Sigmoid colon (tissue), 7 donors: ENCODE results near the gene APBB2. TPM values are rescaled to one million over a fixed set of nuclear protein-coding genes. Genes with fewer than 3 reads are reported as not detected.
"Not testable (repeated sequence)": the region's sequence is repeated elsewhere in the genome, so short reads cannot be mapped to it uniquely, and the experiment has no call there.

Source experiments
- DNase-seq: peaks from one replicate; pipeline ENCODE4 v3.0.0-alpha.2; 2019
- H3K27ac ChIP-seq, 4 donors: fragments of 200-600 bp; sonication (generic); one replicate each; pipeline ENCODE4 v1.5.1; 2016 to 2019; ENCODE audit warnings: mild to moderate bottlenecking in 1 of 4
- H3K27me3 ChIP-seq, 3 donors: fragments of 200-600 bp; sonication (generic); one replicate each; pipeline ENCODE4 v1.5.1; 2019; ENCODE audit warnings: mild to moderate bottlenecking in 1 of 3
- H3K36me3 ChIP-seq, 4 donors: fragments of 200-600 bp; sonication (generic); one replicate each; pipeline ENCODE4 v1.5.1; 2016 to 2019
- H3K4me1 ChIP-seq, 4 donors: fragments of 200-600 bp; sonication (generic); one replicate each; pipeline ENCODE4 v1.5.1; 2017 to 2019
- H3K4me3 ChIP-seq, 4 donors: fragments of 200-600 bp; sonication (generic); one replicate each; pipeline ENCODE4 v1.5.1; 2017 to 2019; ENCODE audit warnings: mild to moderate bottlenecking in 2 of 4, moderate library complexity in 1 of 4
- H3K9me3 ChIP-seq, 4 donors: fragments of 200-600 bp in 3 of 4; sonication (generic) in 3 of 4; one replicate each; pipeline versions ENCODE4 v1.5.1 to v1.6.1; 2013 to 2019
- CTCF ChIP-seq, 4 experiments: fragments of 450-650 bp in 3 of 4; fragments of 200-600 bp in 1 of 4; IDR thresholded peaks; one replicate each; pipeline ENCODE4 v1.5.1; 2016 to 2019; ENCODE audit warnings: antibody characterized with exemption in 4 of 4, mild to moderate bottlenecking in 3 of 4, moderate library complexity in 2 of 4
- EP300 ChIP-seq, 4 donors: sonication (generic); formaldehyde crosslinking; IDR thresholded peaks; one replicate each; pipeline ENCODE4 v1.6.1; 2017; ENCODE audit warnings: antibody characterized with exemption in 4 of 4
- POLR2A ChIP-seq, 2 donors: fragments of 450-650 bp; IDR thresholded peaks; one replicate each; pipeline ENCODE4 v1.6.1; 2016; ENCODE audit warnings: antibody characterized with exemption in 2 of 2, mild to moderate bottlenecking in 2 of 2, moderate library complexity in 2 of 2
- POLR2AphosphoS5 ChIP-seq, 4 donors: sonication (generic); formaldehyde crosslinking; IDR thresholded peaks; one replicate each; pipeline ENCODE4 v1.6.1; 2017; ENCODE audit warnings: antibody characterized with exemption in 4 of 4
- WGBS, 2 donors: extraction: QIAGEN DNeasy Blood & Tissue Kit; methylation state at CpG; one replicate each; pipeline ENCODE4 v1.1.7; 2013; 5-methylcytosine and 5-hydroxymethylcytosine counted together
- intact Hi-C: fragments of 100-400 bp; cut with DNase I; formaldehyde crosslinking; loops from one replicate; pipeline ENCODE4 v1.15.1; 2023
- polyA plus RNA-seq, 3 donors: library from polyadenylated mRNA; stranded (reverse); fragments of 200-250 nt; gene quantifications; one replicate each; pipeline ENCODE4 v1.2.3, GENCODE V29; 2013
- total RNA-seq, 4 donors: library from RNA; depleted of rRNA; stranded (reverse); fragments of >200 nt; gene quantifications; one replicate each; pipeline ENCODE4 v1.1.0, GENCODE V29; 2016
- donor health status: healthy with polysubstance abuse.
- donor health status: Bipolar disorder and iron deficiency.
- donor health status: healthy.

Gene APBB2
- total and polyA plus RNA-seq, 7 donors = 7.8 to 108 (median 69.1) TPM

- Histone ChIP-seq H3K36me3 (no peaks in the 10 kb centered on the region), H3K27ac (no peak overlapping the region), H3K27me3 (no peaks in the 10 kb centered on the region), H3K4me3 (no peak overlapping the region), H3K4me1 (peaks cover 0 to 7% (median 6%) of the 10 kb centered on the region in 4 donors), H3K9me3 (no peaks in the 10 kb centered on the region)
- no peak for TF ChIP-seq CTCF (IDR thresholded peaks at IDR 0.05)
- no peak for TF ChIP-seq POLR2AphosphoS5 (IDR thresholded peaks at IDR 0.05)
- no peak for TF ChIP-seq POLR2A (IDR thresholded peaks at IDR 0.05)
- TF ChIP-seq EP300 (IDR thresholded peaks at IDR 0.05) = no peak
- DNase-seq = no peak
- intact Hi-C loops = no loop called here
- WGBS, 2 donors = 90 to 92% methylated on average over 19 of the region's 19 CpGs
Observed at GRCh38 chr4:40923316-40924095, 290.8 kb downstream of the APBB2 start.

GRCh38 chr4:40919976-40920375, 294.4 kb downstream of the APBB2 start:
- DNase-seq = not testable (repeated sequence)
- H3K4me1 ChIP-seq = peaks cover 0 to 13% (median 13%) of the 10 kb centered on the region in 4 donors

GRCh38 chr4:40918330-40918729, 296.0 kb downstream of the APBB2 start:
- 39 to 45% methylated on average over 4 of the region's 4 CpGs for WGBS, 2 donors
- Histone ChIP-seq H3K9me3 (no peaks in the 10 kb centered on the region), H3K36me3 (no peaks in the 10 kb centered on the region), H3K4me3 (no peak overlapping the region), H3K27ac (peak overlapping the region in 1 of 4 donors; percentile 32), H3K27me3 (no peaks in the 10 kb centered on the region), H3K4me1 (peaks cover 0 to 13% (median 13%) of the 10 kb centered on the region in 4 donors)
- TF ChIP-seq CTCF (IDR thresholded peaks at IDR 0.05) (no peak), POLR2AphosphoS5 (IDR thresholded peaks at IDR 0.05) (no peak), POLR2A (IDR thresholded peaks at IDR 0.05) (no peak), EP300 (IDR thresholded peaks at IDR 0.05) (no peak)
- intact Hi-C loops = no loop called here
- peak; percentile 87 for DNase-seq

More at GRCh38 chr4:40919976-40920375, 294.4 kb downstream of the APBB2 start:
- H3K27ac ChIP-seq, H3K36me3 ChIP-seq, H3K27me3 ChIP-seq, H3K9me3 ChIP-seq, H3K4me3 ChIP-seq, intact Hi-C loops: not testable (repeated sequence)
- WGBS, 2 donors = 88 to 91% methylated on average over 6 of the region's 6 CpGs

- no peak for DNase-seq
- Histone ChIP-seq H3K27ac (no peak overlapping the region), H3K9me3 (no peaks in the 10 kb centered on the region), H3K27me3 (no peaks in the 10 kb centered on the region), H3K4me3 (no peak overlapping the region), H3K36me3 (no peaks in the 10 kb centered on the region), H3K4me1 (peaks cover 0 to 27% (median 18%) of the 10 kb centered on the region in 4 donors)
- WGBS, 2 donors = 74 to 80% methylated on average over 5 of the region's 5 CpGs
- intact Hi-C loops = no loop called here
- TF ChIP-seq EP300 (IDR thresholded peaks at IDR 0.05) (no peak), POLR2A (IDR thresholded peaks at IDR 0.05) (no peak), CTCF (IDR thresholded peaks at IDR 0.05) (peak in 1 of 4 experiments; percentile 13), POLR2AphosphoS5 (IDR thresholded peaks at IDR 0.05) (no peak)
Observed at GRCh38 chr4:40916880-40917279, 297.5 kb downstream of the APBB2 start.

GRCh38 chr4:40916218-40916555, 298.2 kb downstream of the APBB2 start:
- TF ChIP-seq EP300 (IDR thresholded peaks at IDR 0.05) (no peak), POLR2AphosphoS5 (IDR thresholded peaks at IDR 0.05) (no peak)
- Histone ChIP-seq H3K4me3 (no peak overlapping the region), H3K27ac (no peak overlapping the region), H3K9me3 (no peaks in the 10 kb centered on the region), H3K27me3 (no peaks in the 10 kb centered on the region), H3K4me1 (peaks cover 0 to 28% (median 18%) of the 10 kb centered on the region in 4 donors), H3K36me3 (no peaks in the 10 kb centered on the region)
- intact Hi-C loops = no loop called here
- 86 to 91% methylated on average over 2 of the region's 2 CpGs for WGBS, 2 donors
- no peak for DNase-seq
